IPS-20b (cell line): ENCODE data around the gene DUSP10.

Experiments used
- H3K27ac ChIP-seq: one replicate; pipeline ENCODE4 v1.5.1; 2013; ENCODE audit warnings: low read length
- H3K27me3 ChIP-seq: 2 replicates; pipeline ENCODE4 v1.6.1; 2013; ENCODE audit warnings: mild to moderate bottlenecking, low read length, inconsistent platforms; ENCODE audit not compliant: insufficient read depth
- H3K36me3 ChIP-seq: 2 replicates; pipeline ENCODE4 v1.6.1; 2013; ENCODE audit warnings: low read depth, mild to moderate bottlenecking, inconsistent platforms, low read length, moderate library complexity; ENCODE audit not compliant: insufficient read depth
- H3K4me1 ChIP-seq: 2 replicates; pipeline ENCODE4 v1.6.1; 2013; ENCODE audit warnings: mild to moderate bottlenecking, control low read depth, inconsistent platforms, low read length, moderate library complexity; ENCODE audit not compliant: insufficient read depth
- H3K4me3 ChIP-seq: 2 replicates; pipeline ENCODE4 v1.5.1; 2013; ENCODE audit warnings: mild to moderate bottlenecking, low read length, inconsistent platforms
- H3K9ac ChIP-seq: 2 replicates; pipeline ENCODE4 v1.6.1; 2013; ENCODE audit warnings: low read depth, mild to moderate bottlenecking, inconsistent platforms, low read length, moderate library complexity
- H3K9me3 ChIP-seq: 2 replicates; pipeline ENCODE4 v1.6.1; 2013; ENCODE audit warnings: mild to moderate bottlenecking, low read depth, low read length, inconsistent platforms; ENCODE audit not compliant: insufficient read depth

The DUSP10 gene

DNA sequence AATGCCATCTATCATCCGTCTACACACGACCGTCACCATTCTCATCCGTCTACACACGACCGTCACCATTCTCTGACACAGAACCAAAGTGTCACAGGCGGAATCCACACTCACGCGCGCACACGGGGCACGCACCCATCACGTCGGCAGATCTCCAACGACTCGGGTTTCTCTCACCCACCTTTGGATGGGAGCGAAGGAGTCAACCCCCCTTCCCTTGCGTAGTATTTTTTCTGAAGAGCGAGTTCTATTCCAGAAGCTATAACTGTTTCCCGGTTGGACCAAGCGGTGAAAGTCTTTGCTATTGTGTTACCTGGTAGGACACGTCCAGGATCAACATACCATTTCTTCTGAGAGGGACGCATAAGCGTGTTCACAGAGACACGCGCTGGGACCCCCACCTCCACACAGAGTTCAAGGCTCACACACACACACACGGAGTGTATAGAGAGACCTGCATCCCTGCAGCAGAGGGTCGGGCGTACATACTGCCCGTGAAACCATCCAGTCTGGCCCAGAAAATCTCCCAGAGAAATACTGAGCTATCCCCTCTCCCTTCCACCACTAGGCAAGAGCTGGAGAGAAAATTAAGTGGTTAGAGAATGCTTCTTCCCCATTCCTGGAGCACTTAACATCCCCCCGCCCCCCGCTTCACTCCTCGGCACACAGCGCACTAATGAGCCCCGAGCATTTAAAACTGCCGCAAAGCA, 741 bp downstream of the DUSP10 start:
- H3K4me3 ChIP-seq, result peak overlapping the region; percentile 80
- no peaks in the 10 kb centered on the region for H3K9me3 ChIP-seq
- H3K27ac ChIP-seq, result no peak overlapping the region
- no peaks in the 10 kb centered on the region for H3K36me3 ChIP-seq
- H3K27me3 ChIP-seq, result peaks cover 24% of the 10 kb centered on the region
- H3K9ac ChIP-seq, result peak overlapping the region; percentile 64; the same call in 1 of the 2 replicates
- peaks cover 6% of the 10 kb centered on the region for H3K4me1 ChIP-seq

DNA sequence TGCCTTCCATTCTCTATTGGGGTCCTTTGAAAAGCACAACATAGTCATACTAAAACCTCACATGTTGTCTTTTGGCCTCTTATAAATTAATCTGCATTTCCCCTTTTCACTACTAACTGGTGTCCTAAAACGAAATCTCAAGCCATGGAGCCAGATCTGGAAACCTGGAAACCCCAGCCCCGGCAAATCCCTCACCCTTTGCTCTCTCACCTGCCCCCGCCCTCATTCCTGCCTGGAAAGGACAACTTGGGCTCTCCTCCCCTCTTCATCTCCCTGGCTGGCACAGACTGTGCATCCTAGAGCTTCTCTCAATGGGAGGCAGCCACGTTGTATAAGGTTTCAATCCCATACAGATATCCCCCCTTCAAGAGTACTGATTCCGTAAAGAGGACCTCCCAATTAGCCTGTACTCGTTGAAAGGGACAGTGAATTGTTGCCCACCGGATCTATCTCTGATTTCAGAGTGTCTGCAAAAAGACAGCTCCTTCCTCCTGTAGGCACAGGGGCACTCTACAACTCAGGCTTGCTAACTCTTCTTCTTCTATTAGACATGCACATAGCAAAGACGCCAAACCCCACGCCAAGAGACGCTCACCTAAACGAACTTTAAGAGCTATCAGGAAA, 1.4 kb downstream of the DUSP10 start:
- H3K4me3 ChIP-seq, result peak overlapping the region; percentile 80

DNA sequence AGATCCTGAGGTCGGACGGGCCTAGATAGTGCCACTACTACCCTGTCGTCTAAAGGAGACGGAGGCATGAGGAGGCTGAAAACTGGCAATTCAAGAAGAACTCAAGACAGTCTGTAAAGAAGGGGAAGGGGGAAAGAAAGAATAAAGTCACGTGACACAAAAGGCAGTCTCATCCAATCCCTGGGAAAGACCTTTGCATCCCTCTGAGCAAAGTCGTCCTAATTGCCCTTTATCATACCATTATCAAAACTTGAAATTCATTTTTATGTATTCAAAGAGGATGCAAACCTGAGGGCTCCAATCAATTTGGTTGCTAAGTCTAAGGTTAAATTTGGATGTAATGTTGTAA, 2.2 kb downstream of the DUSP10 start:
- Histone ChIP-seq H3K36me3 (no peaks in the 10 kb centered on the region), H3K27me3 (peaks cover 24% of the 10 kb centered on the region), H3K9ac (no peak overlapping the region), H3K27ac (no peak overlapping the region), H3K9me3 (no peaks in the 10 kb centered on the region), H3K4me3 (no peak overlapping the region; the same call in 1 of the 2 replicates), H3K4me1 (peaks cover 6% of the 10 kb centered on the region)

More for the DNA sequence above, 1.4 kb downstream of the DUSP10 start:
- no peak overlapping the region for H3K27ac ChIP-seq
- peak overlapping the region; percentile 64; the same call in 1 of the 2 replicates for H3K9ac ChIP-seq
- no peaks in the 10 kb centered on the region for H3K9me3 ChIP-seq
- peaks cover 6% of the 10 kb centered on the region for H3K4me1 ChIP-seq
- H3K27me3 ChIP-seq, result peaks cover 24% of the 10 kb centered on the region
- H3K36me3 ChIP-seq, result no peaks in the 10 kb centered on the region

DNA sequence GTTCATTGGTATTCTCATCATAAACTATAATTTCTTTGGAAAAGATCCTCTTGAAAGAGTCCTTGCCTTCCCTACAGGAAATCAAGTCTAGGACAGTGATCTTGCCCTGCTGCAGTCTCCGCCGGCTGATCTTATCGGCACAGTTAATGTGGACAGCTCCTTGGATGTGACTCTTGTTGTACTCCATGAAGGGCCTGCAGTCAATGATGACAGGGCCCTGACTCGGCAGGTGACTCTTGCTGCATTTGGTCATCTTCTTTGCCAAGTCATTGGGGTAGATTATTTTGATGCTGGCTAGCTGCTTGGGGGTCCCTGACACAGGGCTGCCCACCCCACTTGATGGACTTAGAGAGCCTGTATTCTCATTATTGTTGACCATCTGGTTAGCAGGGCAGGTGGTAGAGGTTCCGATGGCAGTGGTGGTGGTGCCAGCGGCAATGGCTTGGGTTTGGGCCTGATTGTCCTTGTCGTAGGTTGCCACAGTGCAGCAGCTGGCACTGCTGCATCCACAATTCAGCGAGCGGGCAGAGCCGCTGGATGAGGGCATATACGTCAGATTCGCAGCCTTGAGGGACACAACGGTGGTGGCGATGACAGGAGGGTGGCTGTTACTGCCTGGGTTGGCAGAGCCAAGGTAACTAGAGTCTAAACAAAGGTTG, 2.7 kb downstream of the DUSP10 start:
- H3K36me3 ChIP-seq, result no peaks in the 10 kb centered on the region
- no peak overlapping the region for H3K9ac ChIP-seq
- peaks cover 24% of the 10 kb centered on the region for H3K27me3 ChIP-seq
- H3K9me3 ChIP-seq, result no peaks in the 10 kb centered on the region
- H3K27ac ChIP-seq, result no peak overlapping the region
- peaks cover 6% of the 10 kb centered on the region for H3K4me1 ChIP-seq
- no peak overlapping the region for H3K4me3 ChIP-seq

DNA sequence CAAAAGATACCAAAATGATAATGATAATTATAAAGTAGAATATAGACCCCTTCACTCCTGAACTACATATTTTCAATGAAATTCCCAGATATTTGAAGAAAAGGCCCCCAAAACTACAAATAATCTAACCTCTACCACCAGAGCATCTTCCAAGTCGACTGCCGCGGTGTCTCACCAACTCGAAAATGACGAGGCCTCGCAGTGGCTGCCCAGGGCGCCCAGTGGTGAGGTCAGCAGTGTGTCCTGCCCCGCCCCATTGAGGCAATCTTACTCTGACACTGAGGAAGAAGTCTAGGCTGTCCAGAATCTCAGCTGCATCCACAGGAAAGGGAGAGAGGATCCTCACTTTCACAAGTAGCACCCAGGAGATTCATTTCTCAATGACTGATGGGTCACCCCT, 5.2 kb downstream of the DUSP10 start:
- Histone ChIP-seq H3K4me1 (no peaks in the 10 kb centered on the region; the same call in 1 of the 2 replicates), H3K27me3 (peaks cover 24% of the 10 kb centered on the region), H3K27ac (no peak overlapping the region), H3K4me3 (no peak overlapping the region), H3K36me3 (no peaks in the 10 kb centered on the region), H3K9me3 (no peaks in the 10 kb centered on the region), H3K9ac (no peak overlapping the region)

DNA sequence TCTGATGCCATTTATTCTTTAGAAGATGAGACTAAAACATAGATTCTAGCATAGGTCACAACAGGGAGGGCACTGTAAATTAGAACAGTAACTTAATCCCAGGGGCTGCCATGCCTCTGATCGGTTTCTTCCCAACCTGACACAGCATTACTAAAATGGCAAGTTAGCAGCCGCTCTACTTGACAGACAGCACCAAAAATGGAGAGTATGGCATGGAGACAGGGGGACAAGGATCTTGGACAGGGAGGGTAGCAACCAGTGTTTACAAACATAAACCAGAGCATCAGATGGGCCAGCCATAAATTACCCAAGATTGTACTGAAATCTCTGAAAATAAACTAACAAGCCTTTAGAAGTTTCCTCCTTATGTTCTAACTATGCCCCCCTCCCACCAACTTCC, 5.9 kb downstream of the DUSP10 start:
- Histone ChIP-seq H3K9ac (no peak overlapping the region), H3K9me3 (no peaks in the 10 kb centered on the region), H3K27me3 (peaks cover 20% of the 10 kb centered on the region), H3K4me1 (no peaks in the 10 kb centered on the region; the same call in 1 of the 2 replicates), H3K4me3 (no peak overlapping the region), H3K27ac (no peak overlapping the region), H3K36me3 (no peaks in the 10 kb centered on the region)

DNA sequence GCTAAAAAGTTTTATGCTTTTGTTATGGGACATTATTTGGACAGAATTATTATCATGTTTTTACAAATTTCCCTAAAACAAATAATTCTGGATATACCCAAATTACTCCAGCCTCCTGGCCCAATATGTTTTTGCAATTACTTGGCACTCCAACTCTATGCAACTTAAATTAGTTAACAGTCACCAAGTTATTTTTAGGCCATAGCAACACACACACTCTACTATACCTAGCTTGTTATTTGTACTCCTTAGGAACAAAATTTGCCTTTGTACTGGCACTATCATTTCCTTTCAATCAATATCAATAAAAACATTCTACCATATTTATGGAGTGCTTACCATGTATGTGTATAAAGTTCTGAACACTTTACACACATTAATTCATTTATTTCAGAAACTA, 7.7 kb downstream of the DUSP10 start:
- H3K4me1 ChIP-seq, result no peaks in the 10 kb centered on the region; the same call in 1 of the 2 replicates
- no peak overlapping the region for H3K27ac ChIP-seq
- H3K9me3 ChIP-seq, result no peaks in the 10 kb centered on the region
- no peak overlapping the region for H3K9ac ChIP-seq
- no peak overlapping the region for H3K4me3 ChIP-seq
- peaks cover 1% of the 10 kb centered on the region; the same call in 1 of the 2 replicates for H3K27me3 ChIP-seq
- no peaks in the 10 kb centered on the region for H3K36me3 ChIP-seq

DNA sequence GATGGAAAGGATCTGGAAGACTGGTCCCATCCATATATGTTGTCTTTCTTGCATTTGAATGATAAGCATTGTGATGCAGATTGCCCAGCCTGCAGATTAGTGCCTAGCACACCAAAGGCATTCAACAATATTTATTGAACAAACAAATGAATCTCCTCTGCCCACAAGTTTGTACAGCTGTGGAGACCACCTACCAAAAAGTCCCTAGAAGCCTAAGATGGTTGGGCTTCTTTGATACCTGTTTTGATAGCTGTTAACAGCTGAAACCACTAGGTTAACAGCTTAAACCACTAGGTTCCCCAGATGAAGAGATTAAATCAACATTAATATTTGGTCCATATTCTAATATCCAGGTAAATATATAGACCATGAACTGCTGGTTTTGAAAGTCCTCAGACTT, 9.8 kb downstream of the DUSP10 start:
- Histone ChIP-seq H3K27ac (no peak overlapping the region), H3K9ac (no peak overlapping the region), H3K4me3 (no peak overlapping the region), H3K27me3 (no peaks in the 10 kb centered on the region), H3K9me3 (no peaks in the 10 kb centered on the region), H3K36me3 (no peaks in the 10 kb centered on the region), H3K4me1 (no peaks in the 10 kb centered on the region; the same call in 1 of the 2 replicates)

DNA sequence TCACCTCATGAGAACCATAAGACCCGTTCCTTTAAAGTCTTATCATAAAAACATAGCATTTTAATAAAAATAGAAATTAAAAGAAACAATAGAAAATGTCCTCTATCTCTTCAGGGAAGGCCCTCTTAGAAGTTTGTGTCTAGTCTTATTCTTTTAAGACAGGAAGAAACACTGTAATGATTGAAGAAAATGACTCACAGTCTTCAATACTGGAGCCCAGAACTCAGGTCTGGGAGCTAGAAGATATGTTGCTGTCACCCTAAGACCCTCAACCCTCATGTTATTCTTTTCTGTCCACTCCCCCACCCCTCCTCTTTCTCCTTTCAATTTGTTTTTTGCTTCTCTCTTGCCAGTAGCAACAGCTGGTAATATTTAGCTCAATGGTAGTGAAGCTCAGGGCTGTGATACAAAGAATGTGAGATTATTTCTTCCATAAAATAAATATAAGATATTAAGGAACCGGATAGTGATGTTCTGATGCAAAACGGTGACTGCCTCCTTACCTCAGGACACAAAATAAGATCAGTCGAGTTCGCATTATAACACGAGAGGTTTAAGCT, 12.0 kb downstream of the DUSP10 start:
- Histone ChIP-seq H3K9ac (no peak overlapping the region), H3K27ac (no peak overlapping the region), H3K4me1 (no peaks in the 10 kb centered on the region; the same call in 1 of the 2 replicates), H3K4me3 (no peak overlapping the region), H3K27me3 (no peaks in the 10 kb centered on the region), H3K9me3 (no peaks in the 10 kb centered on the region), H3K36me3 (no peaks in the 10 kb centered on the region)

DNA sequence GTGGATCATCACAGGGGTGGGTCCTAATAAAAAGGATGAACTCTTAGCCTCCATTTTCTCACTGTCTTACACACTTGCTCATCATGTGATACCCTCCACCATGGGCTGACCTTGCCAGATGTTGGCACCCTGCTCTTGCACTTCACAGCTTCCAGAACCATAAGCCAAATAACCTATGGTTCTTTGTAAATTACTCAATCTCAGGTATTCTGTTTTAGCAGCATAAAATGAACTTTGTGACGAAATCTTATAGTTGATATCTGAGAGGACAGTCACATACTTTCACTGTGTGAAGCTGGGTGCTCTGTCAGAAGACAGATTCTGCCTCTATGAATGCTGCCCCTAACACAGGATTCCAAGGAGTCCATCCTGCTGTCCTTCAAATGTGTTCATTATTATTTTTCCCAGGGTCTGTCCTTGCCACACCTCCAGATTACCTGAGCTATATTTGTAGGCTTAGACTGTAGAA, 13.8 kb downstream of the DUSP10 start:
- H3K9ac ChIP-seq, result no peak overlapping the region
- no peaks in the 10 kb centered on the region for H3K27me3 ChIP-seq
- H3K27ac ChIP-seq, result no peak overlapping the region
- H3K4me1 ChIP-seq, result no peaks in the 10 kb centered on the region; the same call in 1 of the 2 replicates
- H3K4me3 ChIP-seq, result no peak overlapping the region
- H3K36me3 ChIP-seq, result peaks cover 2% of the 10 kb centered on the region; the same call in 1 of the 2 replicates
- H3K9me3 ChIP-seq, result peaks cover 11% of the 10 kb centered on the region

DNA sequence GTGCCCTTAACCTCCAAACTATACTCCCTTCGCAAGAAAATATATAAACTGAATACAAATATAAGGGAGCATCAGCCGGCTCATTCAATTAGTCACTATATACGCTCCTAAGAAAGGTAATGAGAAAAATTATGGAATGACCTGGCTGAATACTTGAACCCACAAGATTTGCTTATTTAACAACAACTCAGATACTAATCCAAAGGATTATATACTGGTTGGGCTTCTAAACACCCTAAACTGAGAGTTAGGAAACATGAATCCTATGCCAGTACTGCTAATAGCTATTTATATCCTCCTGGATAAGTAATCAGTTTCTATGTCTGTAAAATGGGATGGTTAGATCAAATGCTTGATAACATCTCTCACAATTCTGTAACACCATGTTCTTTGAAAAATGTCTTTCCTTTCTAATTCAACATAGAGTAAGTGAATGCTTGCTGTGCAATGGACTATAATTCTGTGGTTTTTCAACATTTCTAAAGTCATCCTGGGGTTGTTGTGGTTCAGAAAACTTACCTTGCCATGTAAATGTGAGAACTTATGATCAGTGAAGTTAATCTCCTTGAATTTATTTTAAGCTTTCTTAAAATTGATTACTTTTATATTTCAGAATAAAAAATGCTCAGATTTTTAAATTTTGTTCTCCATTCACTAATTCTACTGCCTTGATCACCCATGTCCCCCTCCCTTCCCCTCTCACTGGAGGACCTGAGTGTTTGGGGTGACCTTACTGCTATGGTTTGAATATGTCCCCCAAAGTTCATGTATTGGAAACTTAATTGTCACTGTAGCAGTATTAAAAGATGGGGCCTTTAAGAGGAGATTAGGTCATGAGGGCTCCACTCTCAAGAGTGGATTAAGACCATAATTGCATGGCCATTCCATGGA, 14.5 kb downstream of the DUSP10 start:
- Histone ChIP-seq H3K9ac (no peak overlapping the region), H3K4me3 (no peak overlapping the region), H3K27ac (no peak overlapping the region), H3K4me1 (no peaks in the 10 kb centered on the region; the same call in 1 of the 2 replicates), H3K27me3 (no peaks in the 10 kb centered on the region), H3K9me3 (peaks cover 14% of the 10 kb centered on the region), H3K36me3 (peaks cover 4% of the 10 kb centered on the region; the same call in 1 of the 2 replicates)
